ENCODE measurements around the gene MAMDC2.
A peak's percentile ranks its signal among the peaks of the same experiment; 100 is the strongest.

MAMDC2 gene

GRCh38 chr9:70065572-70065971 is 21.9 kb downstream of the MAMDC2 start:
- DNase-seq = no peak

DNA sequence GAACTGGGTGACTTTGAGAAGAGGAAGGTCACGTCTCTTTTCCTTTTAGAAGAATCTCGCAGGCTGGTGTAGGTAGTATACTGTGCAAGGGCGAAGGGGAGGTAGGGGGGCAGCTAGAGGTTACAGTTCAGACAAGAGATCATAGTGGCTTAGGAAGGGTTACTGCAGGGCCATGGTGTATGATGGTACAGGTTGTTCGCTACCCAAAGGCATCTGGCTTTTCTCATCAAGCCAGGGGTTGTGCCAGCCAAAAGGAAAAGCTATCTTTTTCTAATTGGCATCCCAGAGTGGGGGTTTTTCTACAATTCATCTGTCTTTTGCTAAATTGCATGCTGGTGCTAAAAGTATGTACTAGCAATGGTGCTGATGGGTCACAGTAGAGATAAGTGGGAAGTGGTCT is 22.8 kb downstream of the MAMDC2 start:
- DNase-seq = no peak

GRCh38 chr9:70066874-70067273 is 23.2 kb downstream of the MAMDC2 start:
- DNase-seq = no peak

- DNase-seq = no peak
These were observed 26.1 kb downstream of the MAMDC2 start for GRCh38 chr9:70069704-70070103.

GRCh38 chr9:70073193-70073592 is 29.5 kb downstream of the MAMDC2 start:
- no peak for DNase-seq

- DNase-seq = no peak
These were observed 30.1 kb downstream of the MAMDC2 start for GRCh38 chr9:70073756-70074155.

- no peak for DNase-seq
These were observed 33.0 kb downstream of the MAMDC2 start for GRCh38 chr9:70076678-70077077.

DNA sequence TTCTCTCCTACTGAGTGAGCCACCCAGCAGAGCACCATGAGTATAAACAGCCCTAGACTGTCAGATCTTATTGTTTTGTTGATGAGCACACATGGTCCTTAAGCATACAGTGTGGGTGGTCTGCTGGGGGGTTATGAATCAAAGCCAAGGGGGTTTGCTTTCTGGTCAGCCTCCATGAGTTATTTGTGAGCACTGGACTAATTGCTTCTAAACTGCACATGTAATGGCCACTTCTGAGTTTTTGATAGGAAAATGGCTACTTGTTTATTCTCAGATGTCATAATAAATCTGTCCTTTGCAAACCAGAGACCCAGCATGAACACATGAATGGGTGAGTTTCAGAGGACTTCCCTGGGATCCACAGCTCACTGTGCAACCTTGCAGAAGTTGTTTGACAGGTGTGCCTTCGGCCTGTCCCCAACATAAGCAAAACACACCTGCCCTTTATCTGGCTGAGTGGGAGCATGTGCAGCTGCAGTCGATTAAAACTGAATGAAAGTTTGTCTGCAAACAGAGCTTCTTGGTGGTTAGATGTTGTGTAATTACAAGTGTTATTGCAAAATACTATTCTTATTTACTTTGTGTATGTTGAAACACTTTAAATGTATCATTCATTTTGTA is 35.9 kb downstream of the MAMDC2 start:
- no peak for DNase-seq

- DNase-seq = no peak
These were observed 37.0 kb downstream of the MAMDC2 start for GRCh38 chr9:70080481-70081119.

DNA sequence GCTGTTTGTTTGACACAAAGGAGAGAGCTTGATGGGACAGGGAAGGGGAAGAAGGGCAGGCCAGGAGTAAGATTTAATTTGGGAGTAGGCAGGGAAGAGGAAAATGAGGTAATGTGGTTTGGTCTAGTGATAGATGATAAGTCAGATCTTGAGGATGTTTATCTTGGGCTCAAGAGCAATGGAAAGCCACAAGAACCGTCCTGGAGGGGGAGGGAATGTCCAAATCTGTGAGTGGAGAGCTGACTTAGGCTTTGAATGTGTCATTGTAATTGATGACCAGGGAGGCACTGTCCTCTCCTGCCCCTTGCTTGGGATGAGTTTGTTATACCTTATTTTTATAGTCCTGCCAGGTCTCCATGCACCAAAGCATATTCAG is 37.5 kb downstream of the MAMDC2 start:
- DNase-seq = no peak

- no peak for DNase-seq
These were observed 39.8 kb downstream of the MAMDC2 start for GRCh38 chr9:70083429-70083828.

GRCh38 chr9:70085241-70085640 is 41.6 kb downstream of the MAMDC2 start:
- peak; percentile 2 for DNase-seq

DNA sequence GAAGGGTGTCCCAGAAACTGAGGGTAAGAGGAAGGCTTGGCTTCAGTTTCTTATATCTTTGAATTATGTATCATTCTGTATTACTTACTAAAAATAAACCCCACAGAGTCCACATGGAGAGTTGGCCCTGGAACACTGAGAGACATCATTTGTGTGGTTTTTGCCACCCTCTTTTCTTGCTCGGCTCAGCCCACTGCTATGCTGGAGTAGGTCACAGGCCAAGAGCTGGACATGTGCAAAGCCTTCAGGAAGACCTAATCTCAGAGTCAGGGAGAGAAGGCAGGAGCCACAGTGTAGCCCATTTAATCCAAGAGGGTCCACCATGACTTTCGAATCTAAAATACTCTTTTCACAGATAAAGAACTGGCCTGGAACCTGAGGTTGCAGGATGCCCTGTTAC is 47.5 kb downstream of the MAMDC2 start:
- DNase-seq = no peak

GRCh38 chr9:70091572-70091971 is 47.9 kb downstream of the MAMDC2 start:
- no peak for DNase-seq

DNA sequence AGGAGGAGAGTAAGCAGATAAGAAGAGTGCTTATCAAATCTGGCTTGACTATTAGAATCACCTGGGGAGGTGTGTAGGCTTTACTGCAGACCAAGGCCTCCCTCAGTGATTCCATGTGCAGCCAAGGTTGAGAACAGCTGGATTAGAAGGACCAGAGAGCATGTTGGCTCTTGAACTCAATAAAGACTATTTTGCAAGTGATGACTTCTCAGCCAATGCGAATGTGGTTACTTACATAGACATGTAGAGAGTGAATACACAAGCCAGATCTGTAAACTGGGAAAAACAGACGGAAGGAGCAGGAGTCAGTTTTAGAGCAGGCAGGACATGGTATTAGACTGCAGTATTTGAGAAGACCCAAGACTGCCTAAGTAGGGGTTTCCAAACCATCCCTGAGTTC is 48.5 kb downstream of the MAMDC2 start:
- DNase-seq = no peak

DNA sequence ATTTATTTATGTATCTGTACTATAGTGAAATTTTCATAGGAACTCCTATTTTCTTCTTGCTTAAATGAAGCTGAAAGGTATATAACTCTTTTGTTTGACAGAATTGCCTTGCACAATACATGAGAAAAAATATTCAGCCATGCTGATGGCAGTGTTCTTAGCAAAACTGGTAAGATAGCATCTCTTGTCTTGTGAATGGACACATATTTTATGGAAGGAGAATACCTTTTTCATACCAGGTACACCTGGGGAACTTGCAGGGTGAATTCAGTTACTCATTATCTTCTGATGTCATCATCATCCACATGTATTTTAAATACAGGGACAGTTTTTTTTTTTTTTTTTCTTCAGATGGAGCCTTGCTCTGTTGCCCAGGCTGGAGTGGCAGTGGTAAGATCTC is 49.4 kb downstream of the MAMDC2 start:
- no peak for DNase-seq

- no peak for DNase-seq
These were observed 50.3 kb downstream of the MAMDC2 start for GRCh38 chr9:70093944-70094343.

- no peak for DNase-seq
These were observed 51.1 kb downstream of the MAMDC2 start for GRCh38 chr9:70094747-70095146.

GRCh38 chr9:70097187-70097586 is 53.5 kb downstream of the MAMDC2 start:
- no peak for DNase-seq

DNA sequence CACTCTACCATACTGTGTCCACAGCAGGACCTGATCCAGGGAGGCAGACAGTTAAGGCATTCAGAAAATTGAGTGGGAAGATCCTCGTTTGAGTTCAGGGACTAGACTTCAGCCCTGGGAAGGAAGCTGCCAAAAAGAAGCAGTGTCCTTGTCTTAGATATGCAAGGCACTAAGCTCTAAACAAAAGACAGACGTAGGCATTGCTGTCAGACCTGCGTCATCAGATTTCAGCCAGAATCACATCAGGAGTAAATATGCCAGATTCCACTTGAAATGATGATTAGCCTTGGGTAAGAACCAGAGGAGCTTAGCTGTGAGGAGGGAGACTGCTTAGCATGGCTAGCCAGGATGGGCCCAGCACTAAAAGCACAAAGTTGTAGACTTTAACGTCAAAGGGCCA is 56.7 kb downstream of the MAMDC2 start:
- DNase-seq = no peak

DNA sequence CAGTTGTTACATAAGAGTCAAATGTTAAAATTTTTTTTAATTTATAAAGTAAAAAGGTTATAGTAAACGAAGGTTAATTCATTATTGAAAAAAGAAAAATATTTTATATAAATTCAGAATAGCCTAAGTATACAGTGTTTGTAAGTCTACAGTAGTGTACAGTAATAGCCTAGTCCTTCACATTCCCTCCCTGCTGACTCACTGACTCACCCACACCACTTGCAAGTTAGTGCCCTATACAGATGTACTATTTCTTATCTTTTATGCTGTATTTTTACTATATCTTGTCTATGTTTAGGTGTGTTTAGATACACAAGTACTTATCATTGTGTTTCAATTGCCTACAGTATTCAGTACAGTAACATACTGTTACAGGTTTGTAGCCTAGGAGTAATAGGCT is 57.6 kb downstream of the MAMDC2 start:
- no peak for DNase-seq

DNA sequence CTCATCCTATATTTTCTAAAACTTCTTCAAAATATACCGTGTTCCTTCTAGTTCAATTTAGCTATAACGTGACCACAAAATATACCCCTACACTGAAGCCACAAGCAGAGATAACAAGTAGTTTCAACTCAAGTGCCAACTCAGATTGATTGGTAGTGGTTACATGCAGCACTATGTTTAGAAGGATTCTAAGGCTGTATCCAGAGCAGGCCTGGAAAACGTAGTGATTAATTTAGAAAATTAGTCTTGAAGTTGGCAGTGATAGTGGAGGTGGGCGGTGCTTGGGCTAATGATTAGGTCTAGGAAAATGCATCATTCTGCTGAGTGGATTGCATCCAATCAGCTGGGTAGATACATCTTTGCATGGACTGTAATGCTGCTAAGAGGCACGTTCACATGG is 61.5 kb downstream of the MAMDC2 start:
- DNase-seq = no peak

DNA sequence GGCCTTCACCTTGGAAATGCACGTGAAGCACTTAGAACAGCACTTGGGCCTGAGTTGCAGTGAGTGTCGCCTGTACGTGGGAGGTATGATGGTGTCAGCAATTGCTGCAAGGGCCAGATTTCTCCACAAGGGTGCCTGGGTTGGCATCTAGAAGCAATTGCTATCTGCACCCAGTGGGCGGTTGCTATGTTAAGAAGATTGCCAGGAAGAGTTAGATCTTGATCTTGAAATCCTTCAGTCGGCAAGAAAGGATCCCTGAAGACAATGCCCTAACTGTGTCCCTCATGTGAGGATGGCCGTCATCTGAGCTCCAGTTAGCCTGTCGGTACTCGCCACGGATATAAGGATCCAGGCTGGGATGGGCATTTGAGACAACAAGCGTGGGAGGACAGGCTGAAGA is 62.9 kb downstream of the MAMDC2 start:
- DNase-seq = no peak

DNA sequence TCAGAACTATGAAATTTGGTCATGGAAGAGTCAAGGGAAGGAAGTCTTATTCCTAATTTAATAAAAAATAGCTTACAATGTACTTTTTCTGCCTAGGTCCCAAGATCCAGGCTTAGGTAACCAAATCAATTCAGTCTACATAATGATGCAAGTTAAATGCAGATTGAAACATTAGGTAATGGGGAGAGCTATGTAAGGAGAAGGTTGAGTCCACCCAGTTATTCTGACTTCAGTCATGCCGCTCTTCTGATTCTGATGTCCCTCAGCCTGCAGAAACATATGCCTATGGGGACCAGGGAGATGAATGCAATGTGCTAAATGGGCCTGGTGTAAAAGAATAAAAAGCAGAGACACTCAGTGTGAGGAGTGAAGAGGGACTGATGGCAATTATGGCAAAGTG is 63.9 kb downstream of the MAMDC2 start:
- DNase-seq = no peak

DNA sequence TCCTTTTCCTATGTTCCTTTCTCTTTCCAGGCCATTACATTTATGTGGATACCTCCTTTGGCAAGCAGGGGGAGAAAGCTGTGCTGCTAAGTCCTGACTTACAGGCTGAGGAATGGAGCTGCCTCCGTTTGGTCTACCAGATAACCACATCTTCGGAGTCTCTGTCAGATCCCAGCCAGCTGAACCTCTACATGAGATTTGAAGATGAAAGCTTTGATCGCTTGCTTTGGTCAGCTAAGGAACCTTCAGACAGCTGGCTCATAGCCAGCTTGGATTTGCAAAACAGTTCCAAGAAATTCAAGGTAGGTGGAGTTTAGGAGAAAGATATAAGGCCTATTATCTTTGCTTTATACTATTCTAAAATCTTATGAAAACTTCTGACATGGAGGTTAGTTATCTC is 64.5 kb downstream of the MAMDC2 start:
- DNase-seq = no peak

Measured in right kidney (tissue), 1 donor.